Hematopoietic multipotent progenitor cell treated with erythropoietin and hydrocortisone succinate and interleukin-3 and kit ligand, for 4 days (in vitro differentiated cells): ENCODE data around the gene ZDHHC14.

Experiments used
- DNase-seq: peaks from one replicate; pipeline ENCODE4 v3.0.0-alpha.2; 2015

The ZDHHC14 gene

GRCh38 chr6:157538168-157538567 is 157.2 kb downstream of the ZDHHC14 start:
- DNase-seq = no peak

DNA sequence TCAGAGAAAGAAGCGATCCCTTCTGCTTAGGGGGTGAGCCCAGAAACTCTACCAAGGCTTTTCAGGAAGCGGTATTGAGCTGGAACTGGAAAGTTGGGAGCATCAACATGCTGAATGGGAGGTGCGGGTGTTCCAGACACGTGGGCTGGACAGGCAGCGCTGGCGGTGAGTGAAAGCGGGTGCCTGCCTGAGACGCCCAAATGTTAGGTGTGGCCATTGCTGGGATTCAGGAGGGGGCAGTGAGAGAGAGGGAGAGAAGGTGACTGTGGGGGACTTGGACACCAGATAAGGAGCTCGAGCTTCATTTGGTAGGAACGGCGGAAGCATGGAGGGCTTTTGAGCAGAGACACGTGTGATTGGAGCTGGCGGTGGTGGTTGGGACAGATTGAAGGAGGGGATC is 157.7 kb downstream of the ZDHHC14 start:
- DNase-seq = no peak

DNA sequence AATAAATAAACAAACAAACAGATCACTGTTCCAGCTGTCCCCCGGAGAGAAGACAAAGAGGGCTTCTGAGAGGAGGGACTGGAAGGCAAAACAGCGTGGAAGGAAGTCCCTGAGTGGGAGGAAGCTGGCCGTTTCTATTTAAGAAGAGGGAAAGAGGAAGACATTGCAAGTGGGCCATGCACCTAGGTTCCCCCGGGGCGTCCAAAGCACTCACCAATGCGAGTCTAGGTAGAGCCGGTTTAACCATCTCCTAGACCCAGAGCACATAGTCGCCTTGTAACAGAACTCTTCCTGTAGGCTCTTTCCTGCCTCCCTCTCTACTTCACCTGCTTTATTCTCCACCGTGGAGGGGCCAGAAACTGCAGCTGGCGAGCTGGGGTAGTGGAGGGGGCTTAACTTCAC is 158.4 kb downstream of the ZDHHC14 start:
- DNase-seq = no peak

- no peak for DNase-seq
Observed at GRCh38 chr6:157539900-157540752, 159.1 kb downstream of the ZDHHC14 start.

GRCh38 chr6:157541618-157542413 is 160.8 kb downstream of the ZDHHC14 start:
- no peak for DNase-seq

- no peak for DNase-seq
Observed at GRCh38 chr6:157542414-157543160, 161.6 kb downstream of the ZDHHC14 start.

GRCh38 chr6:157546321-157546720 is 165.3 kb downstream of the ZDHHC14 start:
- DNase-seq = no peak

- no peak for DNase-seq
Observed at GRCh38 chr6:157547112-157547511, 166.1 kb downstream of the ZDHHC14 start.

GRCh38 chr6:157548635-157549467 is 167.9 kb downstream of the ZDHHC14 start:
- DNase-seq = peak; percentile 53

GRCh38 chr6:157549468-157549745 is 168.4 kb downstream of the ZDHHC14 start:
- no peak for DNase-seq

DNA sequence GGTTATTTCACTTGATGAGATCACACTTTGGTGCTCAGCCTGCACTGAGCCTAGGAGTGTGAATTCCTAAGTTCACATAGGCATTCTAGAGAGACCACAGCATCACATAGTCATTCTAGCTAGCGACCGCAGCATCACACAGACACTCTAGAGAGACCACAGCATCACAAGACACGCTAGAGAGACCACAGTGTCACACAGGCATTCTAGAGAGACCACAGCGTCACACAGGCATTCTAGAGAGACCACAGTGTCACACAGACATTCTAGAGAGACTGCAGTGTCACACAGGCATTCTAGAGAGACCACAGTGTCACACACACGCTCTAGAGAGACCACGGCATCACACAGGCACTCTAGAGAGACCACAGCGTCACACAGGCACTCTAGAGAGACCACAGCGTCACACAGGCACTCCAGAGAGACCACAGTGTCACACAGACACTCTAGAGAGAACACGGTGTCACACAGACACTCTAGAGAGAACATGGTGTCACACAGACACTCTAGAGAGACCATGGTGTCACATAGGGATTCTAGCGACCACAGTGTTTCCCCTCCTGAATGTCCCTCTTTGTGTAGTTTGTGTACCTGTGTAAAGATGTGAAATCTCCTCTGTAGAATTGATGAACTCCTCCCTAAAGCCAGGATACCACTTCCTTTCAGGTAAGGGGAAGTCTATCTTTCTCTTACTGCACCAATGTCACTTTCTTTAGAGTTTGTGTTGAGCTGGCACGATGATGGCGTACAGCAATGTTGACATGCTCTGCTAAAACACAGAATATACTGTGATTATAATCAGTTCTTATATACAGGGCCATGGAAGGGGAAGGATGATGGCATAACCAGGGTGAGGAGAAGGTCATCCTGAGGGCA is 169.4 kb downstream of the ZDHHC14 start:
- no peak for DNase-seq

DNA sequence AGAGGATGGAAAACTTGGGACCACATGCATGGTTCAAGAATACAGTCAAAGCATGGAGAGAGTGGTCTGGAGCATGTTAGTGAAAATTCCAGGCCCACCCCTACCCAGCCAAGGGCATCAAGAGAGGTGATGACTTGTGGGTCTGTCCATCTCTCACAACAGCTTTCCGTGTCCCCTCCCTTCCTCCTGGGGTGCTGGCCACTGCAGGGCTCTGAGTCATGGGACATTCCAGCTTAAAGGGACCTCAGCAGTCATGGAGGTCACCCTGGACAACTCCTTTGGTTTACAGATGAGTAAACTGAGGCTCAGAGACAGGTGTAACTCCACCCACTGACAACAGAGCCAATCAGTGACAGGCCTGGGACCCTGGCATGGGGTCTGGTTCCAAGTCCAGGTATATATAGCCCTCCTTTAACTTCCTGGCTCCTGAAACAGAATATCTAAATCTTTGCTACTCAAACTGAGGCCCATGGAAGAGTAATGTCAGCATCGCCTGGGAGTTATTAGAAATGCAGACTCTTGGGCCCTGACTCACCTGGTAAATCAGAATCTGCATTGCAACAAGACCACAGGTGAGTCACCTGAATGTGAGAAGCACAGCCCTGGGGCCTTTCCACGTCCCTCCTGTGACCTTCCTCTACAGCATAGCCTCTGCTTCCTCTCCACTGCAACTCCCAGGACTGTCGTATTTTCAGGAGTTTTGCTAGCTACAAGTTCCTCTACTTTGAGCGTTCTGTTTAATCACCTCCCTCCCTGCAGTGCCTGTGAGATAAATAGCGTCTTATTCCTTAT is 170.2 kb downstream of the ZDHHC14 start:
- no peak for DNase-seq

- DNase-seq = no peak
Observed at GRCh38 chr6:157552081-157552747, 171.2 kb downstream of the ZDHHC14 start.

- DNase-seq = no peak
Observed at GRCh38 chr6:157552820-157553485, 172.0 kb downstream of the ZDHHC14 start.

DNA sequence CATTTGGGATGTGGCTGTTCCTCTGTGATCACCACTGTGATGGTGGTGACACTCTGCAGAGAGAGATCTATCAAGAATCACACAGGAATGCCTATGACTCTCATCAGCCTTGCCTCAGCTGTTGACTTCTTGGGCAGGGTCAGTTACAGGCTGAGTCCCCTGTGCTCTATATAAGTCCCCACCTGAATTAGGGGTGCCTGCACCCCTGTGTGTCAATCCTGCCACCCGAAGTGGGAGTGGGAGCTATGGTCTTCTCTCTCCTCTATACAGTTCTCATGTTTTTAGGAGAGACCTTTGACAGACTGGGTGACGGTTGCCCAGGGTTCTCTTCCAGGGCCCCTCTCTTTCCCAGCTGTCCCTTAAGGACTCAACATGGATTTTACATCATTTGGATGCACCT is 173.8 kb downstream of the ZDHHC14 start:
- no peak for DNase-seq

DNA sequence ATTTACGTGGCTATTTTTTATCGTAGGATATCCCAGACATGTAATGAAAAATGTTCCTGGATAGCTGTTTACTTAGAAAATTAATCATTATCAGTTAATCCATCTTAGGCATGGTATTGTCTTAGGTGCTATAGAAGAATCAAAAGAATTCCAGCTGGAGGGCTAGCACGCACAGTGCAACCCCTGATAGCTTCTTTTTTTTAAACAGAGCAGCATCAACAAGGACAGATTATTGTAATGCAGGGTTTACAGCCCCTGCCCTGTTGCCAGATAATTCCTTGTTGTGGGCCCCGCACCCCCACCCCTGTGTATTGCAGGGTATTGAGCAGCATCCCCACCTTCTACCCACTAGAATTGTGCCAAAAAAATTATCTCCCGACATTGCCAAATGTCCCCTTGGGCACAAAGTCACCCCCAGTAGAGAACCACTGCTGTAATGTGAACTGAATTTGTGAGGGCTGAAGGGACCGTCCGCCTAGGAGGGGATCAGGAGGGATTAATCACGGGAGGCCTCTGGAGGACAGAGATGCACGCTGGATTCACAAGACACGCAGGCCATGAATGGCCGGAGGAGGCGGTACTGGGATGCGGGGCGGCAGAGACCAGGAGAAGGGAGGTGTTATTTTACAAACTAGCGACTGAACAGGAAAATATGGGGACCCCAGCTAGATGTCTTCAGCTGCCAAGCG is 174.6 kb downstream of the ZDHHC14 start:
- DNase-seq = no peak

GRCh38 chr6:157556144-157556645 is 175.2 kb downstream of the ZDHHC14 start:
- no peak for DNase-seq

GRCh38 chr6:157556671-157557430 is 175.9 kb downstream of the ZDHHC14 start:
- no peak for DNase-seq
